Measurements from ENCODE around the gene FAM174B. TPM values are rescaled to one million over a fixed set of nuclear protein-coding genes. Genes with fewer than 3 reads are reported as not detected.

Gene FAM174B
- total RNA-seq, 1 experiment from 2014 or later = 0.30 TPM

- Histone ChIP-seq H3K4me1 (ENCODE audit: control insufficient read depth in 1 of 2, insufficient read depth in 2 of 2, low read length in 2 of 2) (no peaks in the 10 kb centered on the region), H3K79me2 (ENCODE audit: insufficient read depth, low read length) (no peaks in the 10 kb centered on the region), H3K36me3 (ENCODE audit: control insufficient read depth in 1 of 2, insufficient read depth in 2 of 2, low read length in 2 of 2) (no peaks in the 10 kb centered on the region), H3K9me3 (ENCODE audit: control insufficient read depth in 1 of 2, insufficient read depth in 1 of 2, low read depth in 1 of 2, low read length in 2 of 2) (no peaks in the 10 kb centered on the region), H3K9me2 (ENCODE audit: insufficient read depth) (no peaks in the 10 kb centered on the region), H3K27ac (ENCODE audit: low read depth, low read length) (no peak overlapping the region), H4K20me1 (ENCODE audit: insufficient read depth) (no peaks in the 10 kb centered on the region), H3K4me3 (replicated peaks in 1 of 2; ENCODE audit: low read depth in 1 of 2, low read length in 2 of 2) (no peak overlapping the region), H3K27me3 (ENCODE audit: insufficient read depth, low read length) (no peaks in the 10 kb centered on the region), H3K4me2 (ENCODE audit: low read length) (no peak overlapping the region), H3K9ac (ENCODE audit: low read length) (no peak overlapping the region), H2AFZ (ENCODE audit: low read depth, low read length, poor library complexity, severe bottlenecking) (no peak overlapping the region)
- ATAC-seq (no peak), DNase-seq (ENCODE audit: low read depth, low spot score) (no peak)
- CTCF ChIA-PET = no interaction called here
- POLR2A ChIA-PET = no interaction called here
- intact Hi-C loops (cut with micrococcal nuclease) = no loop called here
- RAD21 ChIA-PET (ENCODE audit: low non-redundant PET in 1 of 2, low total read pairs in 2 of 2, uncharacterized antibody in 2 of 2, unreplicated experiment in 2 of 2) = no interaction called here
- no TSS peak for BruUV-seq (replicated peaks)
- TF ChIP-seq SRF (IDR thresholded peaks at IDR 0.05; ENCODE audit: low read depth) (no peak), POLR2AphosphoS5 (IDR thresholded peaks at IDR 0.05; ENCODE audit: low read depth, low read length) (no peak), EGR1 (IDR thresholded peaks at IDR 0.05; ENCODE audit: low read depth) (no peak), FOSL1 (IDR thresholded peaks at IDR 0.05; ENCODE audit: low read depth) (no peak), EZH2phosphoT487 (IDR thresholded peaks at IDR 0.05; ENCODE audit: borderline replicate concordance) (no peak), ELF1 (IDR thresholded peaks at IDR 0.05; ENCODE audit: borderline replicate concordance, low read depth) (no peak), MAX (IDR thresholded peaks at IDR 0.05) (no peak), CBX3 (IDR thresholded peaks at IDR 0.05; ENCODE audit: low read depth) (no peak), SIN3A (IDR thresholded peaks at IDR 0.05; ENCODE audit: low read depth) (no peak), SP1 (IDR thresholded peaks at IDR 0.05; ENCODE audit: low read depth) (no peak), ZFX (IDR thresholded peaks at IDR 0.05) (no peak), CEBPB (IDR thresholded peaks at IDR 0.05; ENCODE audit: low read depth) (no peak), REST (IDR thresholded peaks at IDR 0.05; ENCODE audit: low read depth) (no peak), ATF3 (IDR thresholded peaks at IDR 0.05) (no peak), ZNF274 (IDR thresholded peaks at IDR 0.05; ENCODE audit: low read depth, low read length) (no peak)
Observed at GRCh38 chr15:92621972-92622533, 33.5 kb downstream of the FAM174B start.

Measured in HCT116 (cell line).